Keratinocyte (primary cell): ENCODE measurements around the gene CD101. TPM values are rescaled to one million over a fixed set of nuclear protein-coding genes. Genes with fewer than 3 reads are reported as not detected.

Experiments used
- DNase-seq: peaks from one replicate; pipeline ENCODE4 v3.0.0-alpha.2; 2011; ENCODE audit warnings: low read depth, missing footprints, low spot score
- FAIRE-seq: peaks from 2 replicates; lab custom pipeline; 2011; peaks lifted over from hg19 to GRCh38; lab: Jason Lieb, UNC
- H2AFZ ChIP-seq: 2 replicates; pipeline ENCODE4 v1.6.0; 2012; ENCODE audit warnings: low read length, control low read depth, inconsistent platforms; ENCODE audit not compliant: control insufficient read depth
- H3K27ac ChIP-seq: 2 replicates; pipeline ENCODE4 v1.5.1; 2011; ENCODE audit warnings: low read length; ENCODE audit not compliant: control insufficient read depth, insufficient read depth
- H3K27me3 ChIP-seq: 3 replicates; pipeline ENCODE4 v1.6.0; 2011; ENCODE audit warnings: low read length; ENCODE audit not compliant: control insufficient read depth, insufficient read depth; ENCODE audit errors: extremely low read depth
- H3K36me3 ChIP-seq, 2 experiments: 2 replicates in 1 of 2; 3 replicates in 1 of 2; pipeline ENCODE4 v1.5.1; 2011; ENCODE audit warnings: low read length in 2 of 2, mild to moderate bottlenecking in 1 of 2; ENCODE audit not compliant: control insufficient read depth in 2 of 2, insufficient read depth in 2 of 2; ENCODE audit errors: extremely low read depth in 1 of 2
- H3K4me1 ChIP-seq: 3 replicates; pipeline ENCODE4 v1.5.1; 2011; ENCODE audit warnings: low read length; ENCODE audit not compliant: control insufficient read depth, insufficient read depth; ENCODE audit errors: extremely low read depth
- H3K4me2 ChIP-seq: 3 replicates; pipeline ENCODE4 v1.6.0; 2011; ENCODE audit warnings: low read depth, low read length; ENCODE audit not compliant: control insufficient read depth, insufficient read depth; ENCODE audit errors: extremely low read depth
- H3K4me3 ChIP-seq, 3 experiments: fragments of 200-600 bp in 1 of 3; sonication (generic) in 1 of 3; 2 replicates in 2 of 3; 3 replicates in 1 of 3; pipeline ENCODE4 v1.5.1; 2011 to 2016; ENCODE audit warnings: low read length in 3 of 3, mild to moderate bottlenecking in 3 of 3, control low read depth in 2 of 3, inconsistent platforms in 1 of 3, low read depth in 1 of 3, mixed read lengths in 1 of 3, mixed run types in 1 of 3, moderate library complexity in 1 of 3; ENCODE audit not compliant: control insufficient read depth in 2 of 3, insufficient read depth in 2 of 3; ENCODE audit errors: extremely low read depth in 1 of 3
- H3K79me2 ChIP-seq: 2 replicates; pipeline ENCODE4 v1.6.0; 2012; ENCODE audit warnings: low read length; ENCODE audit not compliant: control insufficient read depth, insufficient read depth
- H3K9ac ChIP-seq: 3 replicates; pipeline ENCODE4 v1.6.0; 2011; ENCODE audit warnings: low read length; ENCODE audit not compliant: control insufficient read depth, insufficient read depth; ENCODE audit errors: extremely low read depth
- H3K9me1 ChIP-seq: 3 replicates; pipeline ENCODE4 v1.6.0; 2011; ENCODE audit warnings: low read length; ENCODE audit not compliant: control insufficient read depth, insufficient read depth; ENCODE audit errors: extremely low read depth
- H3K9me3 ChIP-seq: 2 replicates; pipeline ENCODE4 v1.5.1; 2012; ENCODE audit warnings: low read depth, low read length; ENCODE audit not compliant: control insufficient read depth
- H4K20me1 ChIP-seq: 3 replicates; pipeline ENCODE4 v1.6.0; 2011; ENCODE audit warnings: low read length; ENCODE audit not compliant: control insufficient read depth, insufficient read depth; ENCODE audit errors: extremely low read depth
- CTCF ChIP-seq, 3 experiments: IDR thresholded peaks in 1 of 3; conservative IDR thresholded peaks in 1 of 3; optimal IDR thresholded peaks in 1 of 3; 2 replicates in 2 of 3; 3 replicates in 1 of 3; pipeline versions ENCODE3 to v1.5.1; 2011; ENCODE audit warnings: low read length in 3 of 3, mild to moderate bottlenecking in 3 of 3, moderate library complexity in 2 of 3, control low read depth in 1 of 3, inconsistent platforms in 1 of 3; ENCODE audit not compliant: insufficient read depth in 2 of 3; ENCODE audit errors: extremely low read depth in 1 of 3
- EZH2 ChIP-seq: IDR thresholded peaks from one replicate; pipeline ENCODE4 v1.6.1; 2012; ENCODE audit warnings: inconsistent platforms, mild to moderate bottlenecking, low read length, moderate library complexity
- dilution Hi-C: fragments of 300-500 bp; cut with MboI; formaldehyde crosslinking; loops from one replicate; pipeline ENCODE4 v1.7.0; 2020; ENCODE audit warnings: low sequenced_read_pairs; ENCODE audit not compliant: extremely low pct_ligation_motif_present
- polyA plus RNA-seq, 5 experiments: library from polyadenylated mRNA; depleted of rRNA in 3 of 5; stranded (reverse) in 3 of 5; stranded (forward) in 1 of 5; unstranded in 1 of 5; fragments of >200 nt; gene quantifications; 1 replicate in 1 of 5; 2 replicates in 3 of 5; 3 replicates in 1 of 5; pipeline versions ENCODE4 v1.2.1 to v1.2.3, GENCODE V29; 2011 to 2012; ENCODE audit warnings: missing spikeins in 2 of 5, low read depth in 1 of 5, low replicate concordance in 1 of 5

CD101 gene
- polyA plus RNA-seq, 1 donor (not counting 4 experiments of a cell fraction or from before 2014, with no cell fraction given): 1.8 TPM

GRCh38 chr1:116954440-116954839, 47.1 kb upstream of the CD101 start:
- Histone ChIP-seq H3K27ac (no peak overlapping the region), H2AFZ (no peak overlapping the region), H3K9me3 (no peaks in the 10 kb centered on the region), H3K27me3 (no peaks in the 10 kb centered on the region), H3K4me2 (no peak overlapping the region), H4K20me1 (no peaks in the 10 kb centered on the region), H3K4me3 (no peak overlapping the region), H3K36me3 (peaks cover 28 to 38% of the 10 kb centered on the region in 2 experiments), H3K9ac (no peak overlapping the region), H3K4me1 (no peaks in the 10 kb centered on the region), H3K79me2 (peaks cover 87% of the 10 kb centered on the region), H3K9me1 (no peaks in the 10 kb centered on the region)
- no peak for TF ChIP-seq EZH2
- TF ChIP-seq CTCF (optimal IDR thresholded peaks at IDR 0.05 in 1 of 3, IDR thresholded peaks at IDR 0.05 in 1 of 3, conservative IDR thresholded peaks at IDR 0.05 in 1 of 3; ENCODE audit: extremely low read depth in 1 of 3, insufficient read depth in 2 of 3, low read length in 3 of 3): no peak
- DNase-seq: no peak
- dilution Hi-C loops: no loop called here
- FAIRE-seq: no peak

- dilution Hi-C loops: no loop called here
- Histone ChIP-seq H3K9ac (no peak overlapping the region), H3K36me3 (peaks cover 23 to 33% of the 10 kb centered on the region in 2 experiments), H3K27me3 (no peaks in the 10 kb centered on the region), H3K27ac (no peak overlapping the region), H3K4me1 (no peaks in the 10 kb centered on the region), H3K9me1 (no peaks in the 10 kb centered on the region), H3K79me2 (peaks cover 83% of the 10 kb centered on the region), H2AFZ (no peak overlapping the region), H4K20me1 (no peaks in the 10 kb centered on the region), H3K9me3 (no peaks in the 10 kb centered on the region), H3K4me2 (no peak overlapping the region), H3K4me3 (no peak overlapping the region)
- no peak for DNase-seq
- TF ChIP-seq EZH2 (no peak), CTCF (optimal IDR thresholded peaks at IDR 0.05 in 1 of 3, IDR thresholded peaks at IDR 0.05 in 1 of 3, conservative IDR thresholded peaks at IDR 0.05 in 1 of 3; ENCODE audit: extremely low read depth in 1 of 3, insufficient read depth in 2 of 3, low read length in 3 of 3) (no peak)
- FAIRE-seq: no peak
These were observed 45.2 kb upstream of the CD101 start for GRCh38 chr1:116956378-116956777.
